K562 (cell line): ENCODE results near the gene SUMF1. TPM values are rescaled to one million over a fixed set of nuclear protein-coding genes. Genes with fewer than 3 reads are reported as not detected.

Experiments
- ATF1 ChIP-seq, 2 experiments: fragments of 450-650 bp in 1 of 2; IDR thresholded peaks; 2 replicates each; pipeline ENCODE4 v1.6.1; 2016; ENCODE audit warnings: missing compliant biosample characterization in 1 of 2, missing genetic modification characterization in 1 of 2
- C11orf30 ChIP-seq: fragments of 450-650 bp; IDR thresholded peaks from 2 replicates; pipeline ENCODE4 v1.6.1; 2016; ENCODE audit warnings: low read depth, mild to moderate bottlenecking
- EP300 ChIP-seq: IDR thresholded peaks from 2 replicates; pipeline ENCODE4 v1.6.1; 2012; ENCODE audit warnings: low read length, improper control_type of control experiment
- HDAC3 ChIP-seq: fragments of 450-650 bp; IDR thresholded peaks from 2 replicates; pipeline ENCODE4 v1.6.1; 2018; ENCODE audit warnings: borderline replicate concordance, mild to moderate bottlenecking, moderate library complexity; ENCODE audit not compliant: partially characterized antibody
- HDAC6 ChIP-seq: IDR thresholded peaks from 2 replicates; pipeline ENCODE4 v1.6.1; 2012; ENCODE audit warnings: low read depth, mild to moderate bottlenecking, control low read depth, inconsistent platforms, low read length, moderate library complexity
- HNRNPK ChIP-seq: fragments of 200-400 bp; formaldehyde crosslinking; IDR thresholded peaks from one replicate; pipeline ENCODE4 v1.6.1; 2018; ENCODE audit warnings: mild to moderate bottlenecking, low read depth, low read length; ENCODE audit not compliant: poor library complexity, severe bottlenecking
- HNRNPUL1 ChIP-seq: fragments of 200-400 bp; formaldehyde crosslinking; IDR thresholded peaks from 2 replicates; pipeline ENCODE4 v1.6.1; 2017; ENCODE audit warnings: low read length
- KDM5B ChIP-seq: fragments of 200-600 bp; sonication (generic); IDR thresholded peaks from 2 replicates; pipeline ENCODE4 v1.6.1; 2012; ENCODE audit warnings: low read depth, mild to moderate bottlenecking, moderate library complexity, low read length, control low read depth, inconsistent platforms; ENCODE audit not compliant: insufficient replicate concordance
- MYNN ChIP-seq, 2 experiments: sonication (generic); formaldehyde crosslinking in 1 of 2; IDR thresholded peaks; 2 replicates each; pipeline versions ENCODE4 v1.5.0 to v1.6.1; 2016 to 2020; ENCODE audit warnings: antibody characterized with exemption in 1 of 2, missing genetic modification reagents in 1 of 2
- NBN ChIP-seq: fragments of 450-650 bp; IDR thresholded peaks from 2 replicates; pipeline ENCODE4 v1.6.1; 2016; ENCODE audit warnings: low read depth, mild to moderate bottlenecking
- NFRKB ChIP-seq: fragments of 450-650 bp; IDR thresholded peaks from 2 replicates; pipeline ENCODE4 v1.6.1; 2016; ENCODE audit warnings: low read depth
- OTX1 ChIP-seq: fragments of 450-650 bp; formaldehyde crosslinking; IDR thresholded peaks from 2 replicates; pipeline ENCODE4 v1.4.0; 2022; ENCODE audit warnings: mild to moderate bottlenecking
- TCF7 ChIP-seq: sonication (generic); IDR thresholded peaks from 2 replicates; pipeline ENCODE4 v1.6.1; 2016; ENCODE audit warnings: antibody characterized with exemption, borderline replicate concordance
- THRAP3 ChIP-seq: fragments of 450-650 bp; IDR thresholded peaks from 2 replicates; pipeline ENCODE4 v1.6.1; 2016; ENCODE audit warnings: mild to moderate bottlenecking, inconsistent platforms, borderline replicate concordance
- ZNF583 ChIP-seq: fragments of 250-450 bp; sonication (Bioruptor Pico); IDR thresholded peaks from 2 replicates; pipeline ENCODE4 v1.4.0; 2020
- polyA plus RNA-seq, 8 experiments: library from polyadenylated mRNA; depleted of rRNA in 4 of 8; stranded (reverse) in 5 of 8; unstranded in 3 of 8; fragments of >200 nt; fragmentation: Nextera tagmentation in 2 of 8; fragmentation: Illumina TruSeq in 1 of 8; extraction: Ambion mirVana in 2 of 8; extraction: Trizol in 1 of 8; gene quantifications; 2 replicates each; pipeline versions ENCODE4 v1.2.1 to v1.2.3, GENCODE V29; 2011 to 2014; ENCODE audit warnings: inconsistent platforms in 1 of 8, missing spikeins in 1 of 8
- total RNA-seq, 7 experiments: library from RNA; depleted of rRNA in 6 of 7; stranded (reverse); fragments of >200 nt in 6 of 7; fragmentation: Illumina TruSeq in 2 of 7; extraction: Trizol in 2 of 7; gene quantifications; 2 replicates each; pipeline versions ENCODE4 v1.2.1 to v1.2.3, GENCODE V29; 2011 to 2021; ENCODE audit warnings: low replicate concordance in 1 of 7
- TF ChIP-seq, protein P1 (sequence below): fragments of 250-450 bp; sonication (Bioruptor Pico); IDR thresholded peaks from 2 replicates; pipeline ENCODE4 v1.4.0; 2020; ENCODE audit warnings: mild to moderate bottlenecking, moderate library complexity
- TF ChIP-seq, protein P2 (sequence below), 2 experiments: fragments of 450-650 bp in 1 of 2; sonication (generic) in 1 of 2; formaldehyde crosslinking in 1 of 2; IDR thresholded peaks in 1 of 2; conservative IDR thresholded peaks in 1 of 2; 2 replicates each; pipeline versions ENCODE4 v1.6.1 to v1.8.1; 2016 to 2023; ENCODE audit warnings: mild to moderate bottlenecking in 2 of 2, moderate library complexity in 2 of 2, inconsistent platforms in 1 of 2, missing genetic modification reagents in 1 of 2
- TF ChIP-seq, protein P3 (sequence below), 2 experiments: fragments of 250-450 bp in 1 of 2; fragments of 450-650 bp in 1 of 2; sonication (Bioruptor Pico) in 1 of 2; IDR thresholded peaks; 2 replicates each; pipeline versions ENCODE4 v1.6.1 to v1.8.0; 2016 to 2021; ENCODE audit warnings: mild to moderate bottlenecking in 2 of 2, moderate library complexity in 2 of 2, missing compliant biosample characterization in 1 of 2, missing genetic modification characterization in 1 of 2
- TF ChIP-seq, protein P4 (sequence below): fragments of 250-450 bp; sonication (Bioruptor Pico); IDR thresholded peaks from 2 replicates; pipeline ENCODE4 v1.5.0; 2021
- TF ChIP-seq, protein P5 (sequence below): fragments of 250-450 bp; sonication (Bioruptor Pico); IDR thresholded peaks from 2 replicates; pipeline ENCODE4 v1.8.0; 2022; ENCODE audit warnings: moderate library complexity, mild to moderate bottlenecking, inconsistent platforms
- TF ChIP-seq, protein P6 (sequence below): fragments of 250-450 bp; sonication (Bioruptor Pico); IDR thresholded peaks from 2 replicates; pipeline ENCODE4 v1.8.0; 2021; ENCODE audit warnings: moderate library complexity, mild to moderate bottlenecking, inconsistent platforms

Gene SUMF1
- total and polyA plus RNA-seq, 9 of the 15 experiments (the other 6 are each of a cell fraction or from before 2014, with no cell fraction given) = 1.3 to 7.4 (median 4.2) TPM

DNA sequence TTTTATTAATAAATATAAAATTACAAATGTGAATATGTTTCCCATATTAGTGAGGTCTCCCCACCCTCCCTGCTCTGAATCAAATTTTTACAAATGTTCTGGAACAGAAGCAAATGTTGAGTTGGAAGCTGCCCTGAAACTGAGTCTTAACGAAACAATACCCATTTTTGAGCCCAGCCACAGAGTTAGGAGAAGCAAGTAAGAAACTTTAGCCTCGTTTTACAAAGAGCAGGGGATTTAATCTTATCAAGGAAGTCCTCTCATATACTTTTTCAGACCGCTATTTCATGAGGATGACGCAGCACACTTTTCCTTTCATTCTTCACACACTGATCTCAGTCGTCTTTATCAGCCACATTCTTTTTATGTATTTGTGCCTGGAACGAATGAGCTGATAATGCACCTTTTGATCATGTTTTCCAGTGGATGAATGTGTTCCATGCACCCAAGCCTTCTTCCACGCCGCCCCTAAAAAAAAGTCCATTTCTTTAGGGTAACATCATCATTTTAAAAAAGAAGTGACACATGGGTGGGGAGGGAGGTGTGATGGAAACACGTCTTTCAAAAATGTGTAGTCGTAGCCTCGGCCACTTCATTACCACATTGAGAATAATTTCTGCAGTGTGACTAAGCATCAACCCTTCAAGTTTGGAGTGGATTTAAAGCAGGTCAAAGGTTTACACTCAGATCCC is 115.8 kb downstream of the SUMF1 start (continued):
- TF ChIP-seq, protein P1, sequence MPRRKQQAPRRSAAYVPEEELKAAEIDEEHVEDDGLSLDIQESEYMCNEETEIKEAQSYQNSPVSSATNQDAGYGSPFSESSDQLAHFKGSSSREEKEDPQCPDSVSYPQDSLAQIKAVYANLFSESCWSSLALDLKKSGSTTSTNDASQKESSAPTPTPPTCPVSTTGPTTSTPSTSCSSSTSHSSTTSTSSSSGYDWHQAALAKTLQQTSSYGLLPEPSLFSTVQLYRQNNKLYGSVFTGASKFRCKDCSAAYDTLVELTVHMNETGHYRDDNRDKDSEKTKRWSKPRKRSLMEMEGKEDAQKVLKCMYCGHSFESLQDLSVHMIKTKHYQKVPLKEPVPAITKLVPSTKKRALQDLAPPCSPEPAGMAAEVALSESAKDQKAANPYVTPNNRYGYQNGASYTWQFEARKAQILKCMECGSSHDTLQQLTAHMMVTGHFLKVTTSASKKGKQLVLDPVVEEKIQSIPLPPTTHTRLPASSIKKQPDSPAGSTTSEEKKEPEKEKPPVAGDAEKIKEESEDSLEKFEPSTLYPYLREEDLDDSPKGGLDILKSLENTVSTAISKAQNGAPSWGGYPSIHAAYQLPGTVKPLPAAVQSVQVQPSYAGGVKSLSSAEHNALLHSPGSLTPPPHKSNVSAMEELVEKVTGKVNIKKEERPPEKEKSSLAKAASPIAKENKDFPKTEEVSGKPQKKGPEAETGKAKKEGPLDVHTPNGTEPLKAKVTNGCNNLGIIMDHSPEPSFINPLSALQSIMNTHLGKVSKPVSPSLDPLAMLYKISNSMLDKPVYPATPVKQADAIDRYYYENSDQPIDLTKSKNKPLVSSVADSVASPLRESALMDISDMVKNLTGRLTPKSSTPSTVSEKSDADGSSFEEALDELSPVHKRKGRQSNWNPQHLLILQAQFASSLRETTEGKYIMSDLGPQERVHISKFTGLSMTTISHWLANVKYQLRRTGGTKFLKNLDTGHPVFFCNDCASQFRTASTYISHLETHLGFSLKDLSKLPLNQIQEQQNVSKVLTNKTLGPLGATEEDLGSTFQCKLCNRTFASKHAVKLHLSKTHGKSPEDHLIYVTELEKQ (CRISPR knock-in tag) = 0 out of 2 replicates have a peak, but pooled peaks have one; percentile 25
- TF ChIP-seq, protein P2, sequence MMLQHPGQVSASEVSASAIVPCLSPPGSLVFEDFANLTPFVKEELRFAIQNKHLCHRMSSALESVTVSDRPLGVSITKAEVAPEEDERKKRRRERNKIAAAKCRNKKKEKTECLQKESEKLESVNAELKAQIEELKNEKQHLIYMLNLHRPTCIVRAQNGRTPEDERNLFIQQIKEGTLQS (IDR thresholded peaks at IDR 0.05) = peak; percentile 81
- TF ChIP-seq, protein P2 (CRISPR knock-in tag; conservative IDR thresholded peaks at IDR 0.05) = no peak
- TF ChIP-seq, protein P3, sequence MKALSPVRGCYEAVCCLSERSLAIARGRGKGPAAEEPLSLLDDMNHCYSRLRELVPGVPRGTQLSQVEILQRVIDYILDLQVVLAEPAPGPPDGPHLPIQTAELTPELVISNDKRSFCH (CRISPR knock-in tag; IDR thresholded peaks at IDR 0.05) = no peak
- TF ChIP-seq, protein P3 (tag; IDR thresholded peaks at IDR 0.05) = 0 out of 2 replicates have a peak, but pooled peaks have one; percentile 32
- 0 out of 2 replicates have a peak, but pooled peaks have one; percentile 30 for TF ChIP-seq TCF7
- TF ChIP-seq, protein P4, sequence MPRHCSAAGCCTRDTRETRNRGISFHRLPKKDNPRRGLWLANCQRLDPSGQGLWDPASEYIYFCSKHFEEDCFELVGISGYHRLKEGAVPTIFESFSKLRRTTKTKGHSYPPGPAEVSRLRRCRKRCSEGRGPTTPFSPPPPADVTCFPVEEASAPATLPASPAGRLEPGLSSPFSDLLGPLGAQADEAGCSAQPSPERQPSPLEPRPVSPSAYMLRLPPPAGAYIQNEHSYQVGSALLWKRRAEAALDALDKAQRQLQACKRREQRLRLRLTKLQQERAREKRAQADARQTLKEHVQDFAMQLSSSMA (CRISPR knock-in tag) = no peak
- peak; percentile 11 for TF ChIP-seq HDAC3
- TF ChIP-seq KDM5B = no peak
- no peak for TF ChIP-seq NFRKB
- TF ChIP-seq HNRNPK = no peak
- TF ChIP-seq, protein P5, sequence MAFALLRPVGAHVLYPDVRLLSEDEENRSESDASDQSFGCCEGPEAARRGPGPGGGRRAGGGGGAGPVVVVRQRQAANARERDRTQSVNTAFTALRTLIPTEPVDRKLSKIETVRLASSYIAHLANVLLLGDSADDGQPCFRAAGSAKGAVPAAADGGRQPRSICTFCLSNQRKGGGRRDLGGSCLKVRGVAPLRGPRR (CRISPR knock-in tag) = no peak
- no peak for TF ChIP-seq MYNN (IDR thresholded peaks at IDR 0.05)
- no peak for TF ChIP-seq MYNN (CRISPR knock-in tag; IDR thresholded peaks at IDR 0.05)
- no peak for TF ChIP-seq ATF1 (CRISPR knock-in tag; IDR thresholded peaks at IDR 0.05)
- peak; percentile 49 for TF ChIP-seq ATF1 (tag; IDR thresholded peaks at IDR 0.05)
- peak; percentile 97 for TF ChIP-seq C11orf30
- 0 out of 2 replicates have a peak, but pooled peaks have one; percentile 14 for TF ChIP-seq NBN
- TF ChIP-seq, protein P6, sequence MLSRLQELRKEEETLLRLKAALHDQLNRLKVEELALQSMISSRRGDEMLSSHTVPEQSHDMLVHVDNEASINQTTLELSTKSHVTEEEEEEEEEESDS (CRISPR knock-in tag) = no peak
- TF ChIP-seq HNRNPUL1 = no peak
- TF ChIP-seq HDAC6 = no peak
- no peak for TF ChIP-seq OTX1 (CRISPR knock-in tag)
- TF ChIP-seq THRAP3 = no peak
- TF ChIP-seq EP300 = peak; percentile 56; the same call in 1 of the 2 replicates
- peak; percentile 48; the same call in 1 of the 2 replicates for TF ChIP-seq ZNF583
